ENCODE data around the gene MESP1.

MESP1 gene

DNA sequence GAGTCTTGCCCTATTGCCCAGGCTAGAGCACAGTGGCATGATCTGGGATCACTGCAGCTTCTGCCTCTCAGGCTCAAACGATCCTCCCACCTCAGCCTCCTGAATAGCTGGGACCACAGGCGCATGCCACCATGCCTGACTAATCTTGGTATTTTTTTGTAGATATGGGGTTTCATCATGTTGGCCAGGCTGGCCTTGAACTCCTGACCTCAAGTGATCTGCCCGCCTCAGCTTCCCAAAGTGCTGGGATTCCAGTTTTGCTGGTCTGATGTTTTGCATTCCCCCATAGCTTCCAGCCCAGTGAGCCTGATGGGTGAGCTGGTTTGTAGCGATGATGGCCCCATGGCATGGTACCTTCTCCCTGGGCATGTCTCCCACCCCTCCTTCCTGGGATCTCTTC, 4.7 kb upstream of the MESP1 start:
- no peak overlapping the region for H3K9ac ChIP-seq (ENCODE audit: low read depth, low read length)
- no peaks in the 10 kb centered on the region for H3K36me3 ChIP-seq (ENCODE audit: control insufficient read depth, insufficient read depth, low read length)
- peaks cover 37% of the 10 kb centered on the region for H3K27me3 ChIP-seq (ENCODE audit: control insufficient read depth, insufficient read depth, low read length)
- H3K4me3 ChIP-seq (ENCODE audit: low read depth, low read length), result no peak overlapping the region
- peaks cover 7% of the 10 kb centered on the region; the same call in 1 of the 2 replicates for H3K4me1 ChIP-seq (ENCODE audit: control insufficient read depth, insufficient read depth, low read length)
- H3K9me3 ChIP-seq (ENCODE audit: control insufficient read depth, insufficient read depth, low read length), result no peaks in the 10 kb centered on the region
- no peak overlapping the region for H3K27ac ChIP-seq (ENCODE audit: low read depth, low read length)

DNA sequence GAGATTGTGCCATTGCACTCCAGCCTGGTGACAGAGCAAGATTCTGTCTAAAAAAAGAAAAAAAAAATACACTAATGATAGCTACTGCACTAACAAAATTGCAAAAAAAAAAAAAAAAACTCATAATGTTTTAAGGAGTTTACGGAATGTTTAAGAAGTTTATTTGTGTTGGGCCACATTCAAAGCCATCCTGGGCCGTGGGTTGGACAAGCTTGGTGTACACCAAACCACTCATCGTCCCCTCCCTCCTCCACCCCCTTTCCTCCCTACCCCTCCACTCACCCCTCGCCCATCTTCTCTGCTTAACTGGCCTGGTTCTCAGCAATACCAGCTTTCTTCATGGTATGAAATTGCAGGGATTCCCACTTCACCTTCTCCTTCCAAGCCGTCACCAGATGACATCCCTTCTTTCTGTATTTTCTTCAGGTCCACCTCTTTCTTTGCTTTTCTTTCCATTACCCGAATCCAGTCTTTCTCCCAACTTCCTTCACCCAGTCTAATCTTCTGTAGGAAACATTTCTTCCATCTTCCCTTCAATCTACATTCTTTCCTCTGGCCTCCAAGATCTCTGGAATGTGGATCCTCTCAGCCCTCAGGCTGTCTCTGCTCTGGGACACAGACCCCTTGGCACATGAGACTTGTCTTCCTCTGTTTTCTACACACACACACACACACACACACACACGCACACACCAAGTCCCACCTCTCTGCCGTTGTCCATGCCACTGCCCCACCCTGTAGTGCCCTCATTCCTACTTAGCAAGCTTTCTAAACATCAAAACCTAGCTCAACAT, 3.5 kb upstream of the MESP1 start:
- peaks cover 48% of the 10 kb centered on the region for H3K27me3 ChIP-seq (ENCODE audit: control insufficient read depth, insufficient read depth, low read length)
- no peak overlapping the region for H3K27ac ChIP-seq (ENCODE audit: low read depth, low read length)
- no peaks in the 10 kb centered on the region for H3K36me3 ChIP-seq (ENCODE audit: control insufficient read depth, insufficient read depth, low read length)
- no peaks in the 10 kb centered on the region for H3K9me3 ChIP-seq (ENCODE audit: control insufficient read depth, insufficient read depth, low read length)
- peaks cover 4% of the 10 kb centered on the region; the same call in 1 of the 2 replicates for H3K4me1 ChIP-seq (ENCODE audit: control insufficient read depth, insufficient read depth, low read length)
- no peak overlapping the region for H3K4me3 ChIP-seq (ENCODE audit: low read depth, low read length)
- no peak overlapping the region for H3K9ac ChIP-seq (ENCODE audit: low read depth, low read length)

DNA sequence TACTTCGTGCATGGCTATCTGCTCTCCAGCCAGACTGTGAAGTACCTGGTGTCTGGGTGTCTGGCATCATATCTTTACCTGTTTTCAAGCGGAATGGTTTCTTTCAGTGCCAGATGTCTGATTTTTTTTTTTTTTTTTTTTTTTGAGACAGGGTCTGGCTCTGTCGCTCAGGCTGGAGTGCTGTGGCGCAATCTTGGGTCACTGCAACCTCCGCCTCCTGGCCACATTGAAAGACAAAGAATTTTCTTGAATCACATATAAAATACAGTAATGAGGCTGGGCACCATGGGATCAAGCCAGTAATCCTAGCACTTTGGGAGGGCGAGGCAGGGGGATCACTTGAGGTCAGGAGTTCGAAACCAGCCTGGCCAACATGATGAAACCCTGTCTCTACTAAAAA, 2.8 kb upstream of the MESP1 start:
- Histone ChIP-seq H3K36me3 (ENCODE audit: control insufficient read depth, insufficient read depth, low read length) (no peaks in the 10 kb centered on the region), H3K9me3 (ENCODE audit: control insufficient read depth, insufficient read depth, low read length) (no peaks in the 10 kb centered on the region), H3K27ac (ENCODE audit: low read depth, low read length) (no peak overlapping the region), H3K9ac (ENCODE audit: low read depth, low read length) (no peak overlapping the region), H3K4me1 (ENCODE audit: control insufficient read depth, insufficient read depth, low read length) (peaks cover 9% of the 10 kb centered on the region; the same call in 1 of the 2 replicates), H3K4me3 (ENCODE audit: low read depth, low read length) (no peak overlapping the region), H3K27me3 (ENCODE audit: control insufficient read depth, insufficient read depth, low read length) (peaks cover 55% of the 10 kb centered on the region)

DNA sequence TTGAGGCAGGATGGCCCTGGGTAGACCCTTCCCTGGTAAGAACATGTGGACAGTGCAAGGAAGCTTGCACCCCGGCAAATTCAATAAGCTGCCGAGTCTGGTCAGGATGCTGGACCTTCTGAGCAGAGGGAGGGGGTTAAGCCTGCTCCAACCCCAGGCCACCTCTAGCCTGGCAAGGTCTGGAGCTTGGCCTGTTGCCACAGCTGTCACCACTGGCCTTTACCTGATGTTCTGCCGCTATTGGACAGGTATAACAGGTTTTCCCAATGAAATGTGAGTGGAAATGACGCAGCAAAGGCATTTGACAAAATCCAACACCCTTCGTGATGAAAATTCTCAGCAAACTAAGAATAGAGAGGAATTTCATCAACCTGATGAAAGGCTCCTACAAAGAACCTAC, 699 bp upstream of the MESP1 start:
- H3K27me3 ChIP-seq (ENCODE audit: control insufficient read depth, insufficient read depth, low read length), result peaks cover 76% of the 10 kb centered on the region
- peaks cover 21% of the 10 kb centered on the region; the same call in 1 of the 2 replicates for H3K4me1 ChIP-seq (ENCODE audit: control insufficient read depth, insufficient read depth, low read length)
- no peaks in the 10 kb centered on the region for H3K9me3 ChIP-seq (ENCODE audit: control insufficient read depth, insufficient read depth, low read length)
- H3K9ac ChIP-seq (ENCODE audit: low read depth, low read length), result no peak overlapping the region
- no peak overlapping the region; the same call in 1 of the 2 replicates for H3K4me3 ChIP-seq (ENCODE audit: low read depth, low read length)
- no peak overlapping the region for H3K27ac ChIP-seq (ENCODE audit: low read depth, low read length)
- H3K36me3 ChIP-seq (ENCODE audit: control insufficient read depth, insufficient read depth, low read length), result no peaks in the 10 kb centered on the region

DNA sequence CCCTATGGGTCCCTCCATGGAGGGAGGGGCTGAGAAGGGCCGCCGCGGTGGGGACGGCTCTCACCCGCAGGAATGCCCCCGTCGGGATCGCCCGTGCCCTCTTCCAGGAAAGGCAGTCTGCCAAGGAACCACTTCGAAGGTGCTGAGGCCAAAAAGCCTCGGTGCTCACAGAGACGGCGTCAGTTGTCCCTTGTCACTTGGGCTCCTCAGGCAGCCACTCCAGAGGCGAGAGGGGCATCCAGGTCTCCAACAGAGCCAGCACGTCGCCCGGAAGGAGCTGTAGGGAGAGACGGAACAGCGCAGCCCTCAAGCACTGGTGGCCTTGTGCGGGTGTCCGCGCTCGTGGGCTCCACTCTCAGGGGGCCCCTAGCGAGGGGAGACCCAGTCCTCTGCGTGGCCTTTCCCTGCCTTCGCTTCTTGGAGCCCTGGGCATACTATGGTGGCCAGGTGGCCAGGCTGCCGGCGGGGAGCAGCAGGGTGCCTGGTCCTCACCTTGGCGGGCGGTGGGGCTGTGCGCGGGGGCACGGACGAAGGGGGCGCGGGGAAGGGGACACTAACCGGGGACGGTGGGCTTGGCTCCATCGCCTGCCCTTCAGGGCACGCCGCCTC, 994 bp downstream of the MESP1 start:
- no peak overlapping the region for H3K9ac ChIP-seq (ENCODE audit: low read depth, low read length)
- H3K9me3 ChIP-seq (ENCODE audit: control insufficient read depth, insufficient read depth, low read length), result no peaks in the 10 kb centered on the region
- no peak overlapping the region for H3K27ac ChIP-seq (ENCODE audit: low read depth, low read length)
- peaks cover 21% of the 10 kb centered on the region; the same call in 1 of the 2 replicates for H3K4me1 ChIP-seq (ENCODE audit: control insufficient read depth, insufficient read depth, low read length)
- H3K27me3 ChIP-seq (ENCODE audit: control insufficient read depth, insufficient read depth, low read length), result peaks cover 88% of the 10 kb centered on the region
- H3K4me3 ChIP-seq (ENCODE audit: low read depth, low read length), result peak overlapping the region; percentile 57
- no peaks in the 10 kb centered on the region for H3K36me3 ChIP-seq (ENCODE audit: control insufficient read depth, insufficient read depth, low read length)

DNA sequence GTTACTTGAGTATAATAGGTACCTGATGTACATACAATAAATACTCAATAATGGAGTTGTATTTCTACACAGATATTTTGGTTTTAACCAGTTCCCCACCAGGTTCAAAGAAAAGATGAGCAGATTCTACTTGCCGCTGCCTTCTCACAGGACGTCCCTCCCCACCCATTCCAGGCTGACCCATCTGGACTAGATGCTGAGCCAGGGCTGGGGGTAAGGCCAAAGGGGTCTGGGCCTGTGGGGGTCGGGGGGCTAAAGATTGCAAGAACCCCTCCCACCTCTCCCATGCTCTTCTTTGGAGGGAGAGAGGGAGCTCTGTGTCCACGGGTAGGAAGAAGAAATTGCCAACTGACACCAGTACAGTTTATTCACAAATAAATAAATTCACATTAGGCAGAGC, 1.5 kb downstream of the MESP1 start:
- H3K36me3 ChIP-seq (ENCODE audit: control insufficient read depth, insufficient read depth, low read length), result no peaks in the 10 kb centered on the region
- H3K9ac ChIP-seq (ENCODE audit: low read depth, low read length), result no peak overlapping the region
- H3K4me3 ChIP-seq (ENCODE audit: low read depth, low read length), result no peak overlapping the region; the same call in 1 of the 2 replicates
- H3K27me3 ChIP-seq (ENCODE audit: control insufficient read depth, insufficient read depth, low read length), result peaks cover 90% of the 10 kb centered on the region
- peaks cover 21% of the 10 kb centered on the region; the same call in 1 of the 2 replicates for H3K4me1 ChIP-seq (ENCODE audit: control insufficient read depth, insufficient read depth, low read length)
- no peak overlapping the region for H3K27ac ChIP-seq (ENCODE audit: low read depth, low read length)
- no peaks in the 10 kb centered on the region for H3K9me3 ChIP-seq (ENCODE audit: control insufficient read depth, insufficient read depth, low read length)

DNA sequence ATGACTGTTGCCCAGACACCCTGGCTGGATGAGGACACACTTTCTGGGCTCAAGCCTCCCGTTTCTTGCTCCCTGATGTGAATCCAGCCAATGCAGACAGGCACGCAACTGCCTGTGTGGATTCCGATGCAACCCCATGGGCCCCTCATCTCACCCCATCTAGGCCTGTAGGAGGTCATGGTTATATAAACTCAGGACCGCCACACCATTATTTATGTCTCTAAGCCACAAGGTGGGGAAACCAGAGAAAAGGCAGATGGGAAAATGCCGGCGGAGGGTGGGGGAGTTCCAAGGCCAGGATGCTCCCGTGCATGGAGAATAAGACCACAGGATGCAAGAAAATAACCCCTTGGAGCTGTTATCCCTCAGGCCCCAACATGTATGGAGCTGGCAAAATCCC, 2.0 kb downstream of the MESP1 start:
- H3K4me3 ChIP-seq (ENCODE audit: low read depth, low read length), result no peak overlapping the region
- H3K27me3 ChIP-seq (ENCODE audit: control insufficient read depth, insufficient read depth, low read length), result peaks cover 94% of the 10 kb centered on the region
- H3K27ac ChIP-seq (ENCODE audit: low read depth, low read length), result no peak overlapping the region
- H3K4me1 ChIP-seq (ENCODE audit: control insufficient read depth, insufficient read depth, low read length), result peaks cover 21% of the 10 kb centered on the region; the same call in 1 of the 2 replicates
- H3K36me3 ChIP-seq (ENCODE audit: control insufficient read depth, insufficient read depth, low read length), result no peaks in the 10 kb centered on the region
- H3K9me3 ChIP-seq (ENCODE audit: control insufficient read depth, insufficient read depth, low read length), result no peaks in the 10 kb centered on the region
- H3K9ac ChIP-seq (ENCODE audit: low read depth, low read length), result no peak overlapping the region

DNA sequence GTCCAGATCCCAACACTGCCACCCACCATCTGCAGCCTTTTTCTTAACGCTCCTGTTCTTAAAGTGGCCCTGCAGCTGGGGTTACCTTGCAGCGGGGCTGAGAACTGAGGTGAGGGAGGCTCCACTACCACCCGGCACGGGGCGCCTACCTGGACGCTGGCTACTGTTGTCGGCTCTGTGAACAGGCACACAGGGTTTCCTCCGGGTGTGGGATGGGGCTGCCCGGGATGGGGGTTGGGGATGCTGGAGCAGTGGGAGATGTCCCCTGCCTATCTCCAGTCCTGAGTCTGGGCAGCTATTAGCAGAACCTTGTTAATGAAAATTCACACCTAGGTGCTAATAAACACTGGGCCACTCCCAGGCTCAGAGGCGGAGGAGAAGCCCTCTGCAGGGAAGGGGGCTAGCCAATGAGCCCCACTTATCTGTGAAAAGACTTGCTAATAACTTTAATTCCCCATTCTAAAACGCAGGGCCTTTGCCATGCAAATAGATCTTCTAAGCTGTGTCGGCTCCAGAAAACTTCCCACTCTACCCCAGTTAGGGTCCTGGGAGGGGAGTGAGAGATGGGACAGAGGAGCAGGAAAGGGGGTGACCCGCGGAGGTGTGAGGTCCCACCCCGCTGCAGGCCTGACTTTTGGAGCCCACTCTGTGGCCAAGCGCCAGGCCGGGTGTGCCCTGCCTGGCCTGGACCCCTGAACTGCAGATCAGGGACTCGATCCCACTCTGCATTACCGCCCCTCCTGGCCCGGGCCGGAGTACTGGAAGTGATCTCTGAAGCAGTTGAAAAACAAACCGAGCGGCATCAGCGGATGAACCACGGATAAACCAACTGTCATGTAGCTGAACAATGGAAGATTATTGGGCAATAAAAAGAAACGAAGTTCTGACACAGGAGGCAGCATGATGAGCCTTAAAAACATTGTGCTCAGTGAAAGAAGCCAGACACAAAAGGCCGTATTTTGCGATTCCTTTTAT, 3.1 kb downstream of the MESP1 start:
- Histone ChIP-seq H3K4me1 (ENCODE audit: control insufficient read depth, insufficient read depth, low read length) (peaks cover 21% of the 10 kb centered on the region; the same call in 1 of the 2 replicates), H3K4me3 (ENCODE audit: low read depth, low read length) (peak overlapping the region; percentile 52), H3K9ac (ENCODE audit: low read depth, low read length) (no peak overlapping the region)

DNA sequence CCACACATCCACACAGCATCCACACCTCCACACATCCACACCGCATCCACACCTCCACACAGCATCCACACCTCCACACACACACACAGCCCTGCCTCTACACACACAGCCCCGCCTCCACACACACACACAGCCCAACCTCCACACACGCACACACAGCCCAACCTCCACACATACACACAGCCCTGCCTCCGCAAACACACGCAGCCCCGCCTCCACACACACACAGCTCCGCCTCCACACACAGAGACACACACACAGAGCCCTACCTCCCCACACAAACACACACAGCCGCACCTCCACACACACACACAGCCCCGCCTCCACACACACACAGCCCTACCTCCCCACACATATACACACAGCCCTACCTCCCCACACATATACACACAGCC, 4.7 kb downstream of the MESP1 start:
- H3K9me3 ChIP-seq (ENCODE audit: control insufficient read depth, insufficient read depth, low read length), result no peaks in the 10 kb centered on the region
- no peaks in the 10 kb centered on the region for H3K36me3 ChIP-seq (ENCODE audit: control insufficient read depth, insufficient read depth, low read length)
- H3K4me1 ChIP-seq (ENCODE audit: control insufficient read depth, insufficient read depth, low read length), result peaks cover 21% of the 10 kb centered on the region; the same call in 1 of the 2 replicates
- H3K27ac ChIP-seq (ENCODE audit: low read depth, low read length), result no peak overlapping the region
- no peak overlapping the region for H3K9ac ChIP-seq (ENCODE audit: low read depth, low read length)
- H3K4me3 ChIP-seq (ENCODE audit: low read depth, low read length), result no peak overlapping the region
- peaks cover 82% of the 10 kb centered on the region for H3K27me3 ChIP-seq (ENCODE audit: control insufficient read depth, insufficient read depth, low read length)

More for the DNA sequence above, 3.1 kb downstream of the MESP1 start:
- Histone ChIP-seq H3K36me3 (ENCODE audit: control insufficient read depth, insufficient read depth, low read length) (no peaks in the 10 kb centered on the region), H3K9me3 (ENCODE audit: control insufficient read depth, insufficient read depth, low read length) (no peaks in the 10 kb centered on the region), H3K27ac (ENCODE audit: low read depth, low read length) (no peak overlapping the region), H3K27me3 (ENCODE audit: control insufficient read depth, insufficient read depth, low read length) (peaks cover 95% of the 10 kb centered on the region)

DNA sequence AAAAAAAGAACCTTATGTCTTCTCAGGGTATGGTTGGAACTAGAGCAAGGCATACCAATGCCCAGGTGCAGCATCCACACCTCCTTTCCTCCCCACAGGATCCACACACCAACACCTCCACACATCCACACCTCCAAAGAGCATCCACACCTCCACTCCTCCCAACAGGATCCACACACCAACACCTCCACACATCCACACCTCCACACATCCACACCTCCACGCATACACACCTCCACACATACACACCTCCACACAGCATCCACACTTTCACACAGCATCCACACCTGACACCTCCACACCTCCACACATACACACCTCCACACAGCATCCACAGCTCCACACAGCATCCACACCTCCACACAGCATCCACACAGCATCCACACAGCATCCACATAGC, 5.3 kb downstream of the MESP1 start:
- peaks cover 21% of the 10 kb centered on the region; the same call in 1 of the 2 replicates for H3K4me1 ChIP-seq (ENCODE audit: control insufficient read depth, insufficient read depth, low read length)
- H3K4me3 ChIP-seq (ENCODE audit: low read depth, low read length), result no peak overlapping the region
- H3K27me3 ChIP-seq (ENCODE audit: control insufficient read depth, insufficient read depth, low read length), result peaks cover 76% of the 10 kb centered on the region
- H3K9me3 ChIP-seq (ENCODE audit: control insufficient read depth, insufficient read depth, low read length), result no peaks in the 10 kb centered on the region
- no peak overlapping the region for H3K27ac ChIP-seq (ENCODE audit: low read depth, low read length)
- no peak overlapping the region for H3K9ac ChIP-seq (ENCODE audit: low read depth, low read length)
- no peaks in the 10 kb centered on the region for H3K36me3 ChIP-seq (ENCODE audit: control insufficient read depth, insufficient read depth, low read length)
